Natural killer cell (primary cell): ENCODE measurements around the gene GYS2. TPM values are rescaled to one million over a fixed set of nuclear protein-coding genes. Genes with fewer than 3 reads are reported as not detected.

Source experiments
- ATAC-seq, 3 donors: fragments of 150-1000 bp in 2 of 3; fragments of 200-7000 bp in 1 of 3; cut with Tn5 transposase; 1 replicate in 1 of 3; 2 replicates in 2 of 3; pipeline ENCODE4 v1.10.0; 2021; ENCODE audit warnings: mild to moderate bottlenecking in 2 of 3, moderate library complexity in 2 of 3
- DNase-seq, 2 donors: peaks; one replicate each; pipeline versions ENCODE4 v3.0.0 to v3.0.0-alpha.2; 2013 to 2021; ENCODE audit warnings: mixed read lengths in 1 of 2
- H3K27ac ChIP-seq: one replicate; pipeline ENCODE4 v1.5.1; 2013; ENCODE audit warnings: mild to moderate bottlenecking, low read length
- H3K27me3 ChIP-seq: one replicate; pipeline ENCODE4 v1.6.1; 2013; ENCODE audit warnings: low read length; ENCODE audit not compliant: control insufficient read depth, insufficient read depth
- H3K36me3 ChIP-seq: one replicate; pipeline ENCODE4 v1.6.1; 2013; ENCODE audit warnings: low read length; ENCODE audit not compliant: control insufficient read depth, insufficient read depth
- H3K4me1 ChIP-seq: one replicate; pipeline ENCODE4 v1.6.1; 2013; ENCODE audit warnings: low read length; ENCODE audit not compliant: control insufficient read depth, insufficient read depth
- H3K4me3 ChIP-seq: one replicate; pipeline ENCODE4 v1.5.1; 2013; ENCODE audit warnings: low read length
- H3K9me3 ChIP-seq: one replicate; pipeline ENCODE4 v1.6.1; 2013; ENCODE audit warnings: low read length; ENCODE audit not compliant: control insufficient read depth, insufficient read depth
- H3K27ac Mint-ChIP-seq, 2 donors: one replicate each; pipeline ENCODE4 v1.8.0; 2022; ENCODE audit warnings: mild to moderate bottlenecking in 2 of 2, mixed read lengths in 2 of 2, moderate library complexity in 1 of 2
- H3K27me3 Mint-ChIP-seq, 2 donors: one replicate each; pipeline ENCODE4 v1.8.0; 2022; ENCODE audit warnings: low read depth in 2 of 2, mixed read lengths in 2 of 2
- H3K36me3 Mint-ChIP-seq: one replicate; pipeline ENCODE4 v1.8.0; 2022; ENCODE audit warnings: mixed read lengths
- H3K4me1 Mint-ChIP-seq, 2 donors: one replicate each; pipeline ENCODE4 v1.8.0; 2022; ENCODE audit warnings: mixed read lengths in 2 of 2
- H3K4me3 Mint-ChIP-seq: one replicate; pipeline ENCODE4 v1.8.0; 2022; ENCODE audit warnings: mild to moderate bottlenecking, moderate library complexity, mixed read lengths
- H3K9me3 Mint-ChIP-seq, 2 donors: one replicate each; pipeline ENCODE4 v1.8.0; 2022; ENCODE audit warnings: mixed read lengths in 2 of 2
- CTCF ChIP-seq: fragments of 200-600 bp; IDR thresholded peaks from one replicate; pipeline ENCODE4 v1.8.0; 2022; ENCODE audit warnings: antibody characterized with exemption
- WGBS: methylation state at CpG from one replicate; pipeline ENCODE4 v1.1.7; 2013; ENCODE audit warnings: missing lambda C conversion rate; ENCODE audit not compliant: insufficient coverage; 5-methylcytosine and 5-hydroxymethylcytosine counted together
- intact Hi-C: fragments of 100-400 bp; cut with micrococcal nuclease; formaldehyde crosslinking; loops from one replicate; pipeline ENCODE4 v1.14.2; 2022
- total RNA-seq, 4 donors: library from RNA; stranded (reverse); fragments of 120-200 nt in 1 of 4; gene quantifications; one replicate each; pipeline versions ENCODE4 v1.2.3 to v1.2.4, GENCODE V29; 2013 to 2022

GYS2 gene
- total RNA-seq, 3 donors from 2014 or later (not counting 1 experiment from before 2014, with no cell fraction given), result not detected

- Mint-ChIP-seq H3K27me3 (peaks cover 7 to 13% of the 10 kb centered on the region in 2 donors), H3K4me3 (no peak overlapping the region), H3K4me1 (no peaks in the 10 kb centered on the region), H3K9me3 (no peaks in the 10 kb centered on the region), H3K27ac (no peak overlapping the region), H3K36me3 (no peaks in the 10 kb centered on the region)
- no peaks in the 10 kb centered on the region for H3K36me3 ChIP-seq
- no peaks in the 10 kb centered on the region for H3K27me3 ChIP-seq
- intact Hi-C loops, result no loop called here
- WGBS, result 100% methylated on average over 1 of the region's 5 CpGs
- no peaks in the 10 kb centered on the region for H3K9me3 ChIP-seq
- DNase-seq (no peak), ATAC-seq (no peak)
- no peak for TF ChIP-seq CTCF
- H3K4me3 ChIP-seq, result no peak overlapping the region
- no peak overlapping the region for H3K27ac ChIP-seq
- no peaks in the 10 kb centered on the region for H3K4me1 ChIP-seq
Observed at GRCh38 chr12:21566223-21566906, 38.3 kb downstream of the GYS2 start.

- Histone ChIP-seq H3K36me3 (no peaks in the 10 kb centered on the region), H3K27ac (no peak overlapping the region), H3K27me3 (no peaks in the 10 kb centered on the region), H3K9me3 (no peaks in the 10 kb centered on the region), H3K4me3 (no peak overlapping the region), H3K4me1 (no peaks in the 10 kb centered on the region)
- DNase-seq, result no peak
- Mint-ChIP-seq H3K36me3 (no peaks in the 10 kb centered on the region), H3K9me3 (no peaks in the 10 kb centered on the region), H3K4me1 (no peaks in the 10 kb centered on the region), H3K4me3 (no peak overlapping the region), H3K27me3 (peaks cover 9 to 13% of the 10 kb centered on the region in 2 donors), H3K27ac (no peak overlapping the region)
- TF ChIP-seq CTCF, result no peak
- no peak for ATAC-seq
- 86% methylated on average over 1 of the region's 2 CpGs for WGBS
- intact Hi-C loops, result no loop called here
Observed at GRCh38 chr12:21562859-21563258, 41.8 kb downstream of the GYS2 start.

- Mint-ChIP-seq H3K4me3 (no peak overlapping the region), H3K27ac (no peak overlapping the region), H3K27me3 (peaks cover under 1 to 5% of the 10 kb centered on the region in 2 donors), H3K36me3 (no peaks in the 10 kb centered on the region), H3K9me3 (no peaks in the 10 kb centered on the region), H3K4me1 (no peaks in the 10 kb centered on the region)
- no peaks in the 10 kb centered on the region for H3K9me3 ChIP-seq
- no peaks in the 10 kb centered on the region for H3K4me1 ChIP-seq
- intact Hi-C loops, result no loop called here
- no peak for TF ChIP-seq CTCF
- H3K27me3 ChIP-seq, result no peaks in the 10 kb centered on the region
- no peaks in the 10 kb centered on the region for H3K36me3 ChIP-seq
- DNase-seq (no peak), ATAC-seq (no peak)
- no peak overlapping the region for H3K27ac ChIP-seq
- 36% methylated on average over 2 of the region's 2 CpGs for WGBS
- no peak overlapping the region for H3K4me3 ChIP-seq
Observed at GRCh38 chr12:21561158-21561557, 43.5 kb downstream of the GYS2 start.
